Measurements from ENCODE around the gene SLC66A3.

GRCh38 chr2:11186145-11186544 lies 30.9 kb downstream of the SLC66A3 start:
- TF ChIP-seq ZNF138 (CRISPR knock-in tag; conservative IDR thresholded peaks at IDR 0.05) (no peak), ZNF121 (CRISPR knock-in tag; IDR thresholded peaks at IDR 0.05) (no peak), CTCF (IDR thresholded peaks at IDR 0.05) (no peak), ATF1 (CRISPR knock-in tag; IDR thresholded peaks at IDR 0.05) (no peak), TP53 (CRISPR knock-in tag; IDR thresholded peaks at IDR 0.05) (no peak), USF1 (CRISPR knock-in tag; IDR thresholded peaks at IDR 0.05) (no peak), FOXP1 (CRISPR knock-in tag; IDR thresholded peaks at IDR 0.05; ENCODE audit: borderline replicate concordance) (no peak), SP1 (CRISPR knock-in tag; conservative IDR thresholded peaks at IDR 0.05) (no peak), NFE2L1 (CRISPR knock-in tag; IDR thresholded peaks at IDR 0.05) (no peak), ZNF317 (CRISPR knock-in tag; IDR thresholded peaks at IDR 0.05; ENCODE audit: borderline replicate concordance, low read depth) (no peak), CREM (CRISPR knock-in tag; IDR thresholded peaks at IDR 0.05) (no peak)
